ENCODE measurements around the gene RASSF5.
"Not testable (repeated sequence)": the region's sequence is repeated elsewhere in the genome, so short reads cannot be mapped to it uniquely, and the experiment has no call there.

Gene RASSF5

DNA sequence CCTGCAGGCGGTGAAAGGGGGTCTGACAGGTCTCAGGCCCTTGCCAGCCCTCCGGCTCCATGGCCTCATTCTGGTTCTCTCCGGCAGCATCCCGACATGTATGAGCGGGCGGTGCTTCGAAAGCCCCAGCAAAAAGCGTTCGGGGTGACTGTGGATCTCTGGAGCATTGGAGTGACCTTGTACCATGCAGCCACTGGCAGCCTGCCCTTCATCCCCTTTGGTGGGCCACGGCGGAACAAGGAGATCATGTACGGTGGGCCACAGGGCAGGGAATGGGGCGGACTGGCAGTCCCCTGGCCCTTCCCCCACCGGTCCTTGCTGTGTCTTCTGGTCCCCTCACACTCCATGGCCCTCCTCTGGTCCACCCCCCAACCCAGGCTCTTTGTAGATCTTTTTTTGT, 30.7 kb upstream of the RASSF5 start:
- no peak for DNase-seq

DNA sequence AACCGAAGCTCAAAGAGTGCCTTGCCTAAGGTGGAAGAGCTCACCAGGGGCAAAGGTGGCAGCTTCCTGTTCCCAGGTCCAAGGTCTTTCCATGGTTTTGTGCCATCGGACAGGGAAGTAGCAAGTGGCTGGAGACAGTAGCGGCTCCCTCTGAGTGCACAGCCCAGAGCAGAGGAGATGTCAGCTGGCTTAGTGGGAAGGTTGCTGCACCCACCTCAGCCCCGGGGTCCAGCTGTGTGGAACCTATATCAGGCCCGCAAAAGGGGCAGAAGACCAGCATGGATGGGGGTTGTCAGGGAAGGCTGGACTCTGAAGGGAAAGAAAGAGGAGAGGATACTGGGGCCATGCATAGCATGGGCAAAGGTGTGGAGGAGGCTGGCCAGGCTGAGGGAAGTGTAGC, 30.2 kb upstream of the RASSF5 start:
- DNase-seq, result no peak

DNA sequence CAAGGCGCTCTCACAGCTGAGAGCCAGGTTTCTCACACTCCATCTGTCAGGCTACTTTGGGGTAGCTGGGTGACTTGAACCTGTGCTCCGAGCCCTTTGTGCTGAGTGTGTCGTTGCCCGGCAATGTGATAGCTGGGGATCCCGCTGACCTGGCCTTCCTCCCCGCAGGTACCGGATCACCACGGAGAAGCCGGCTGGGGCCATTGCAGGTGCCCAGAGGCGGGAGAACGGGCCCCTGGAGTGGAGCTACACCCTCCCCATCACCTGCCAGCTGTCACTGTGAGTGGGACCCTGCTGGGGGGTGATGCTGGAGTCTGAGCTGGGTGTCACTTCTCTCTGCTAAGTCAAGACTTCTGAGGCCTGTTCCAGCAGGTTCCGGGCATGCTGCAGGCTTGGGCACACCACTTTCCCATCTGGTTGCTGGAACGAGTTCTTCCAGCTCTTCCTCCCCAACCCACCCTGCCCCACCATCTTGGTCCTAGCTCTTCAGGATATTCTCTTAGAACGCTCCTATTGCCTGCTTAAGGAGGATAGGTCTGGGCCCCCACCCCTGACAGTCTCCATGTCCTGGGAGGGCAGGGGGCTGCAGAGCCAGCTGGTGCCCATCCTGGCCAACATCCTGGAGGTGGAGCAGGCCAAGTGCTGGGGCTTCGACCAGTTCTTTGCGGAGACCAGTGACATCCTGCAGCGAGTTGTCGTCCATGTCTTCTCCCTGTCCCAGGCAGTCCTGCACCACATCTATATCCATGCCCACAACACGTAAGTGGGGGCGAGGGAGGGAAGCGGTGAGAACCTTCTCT, 29.6 kb upstream of the RASSF5 start:
- DNase-seq, result no peak

DNA sequence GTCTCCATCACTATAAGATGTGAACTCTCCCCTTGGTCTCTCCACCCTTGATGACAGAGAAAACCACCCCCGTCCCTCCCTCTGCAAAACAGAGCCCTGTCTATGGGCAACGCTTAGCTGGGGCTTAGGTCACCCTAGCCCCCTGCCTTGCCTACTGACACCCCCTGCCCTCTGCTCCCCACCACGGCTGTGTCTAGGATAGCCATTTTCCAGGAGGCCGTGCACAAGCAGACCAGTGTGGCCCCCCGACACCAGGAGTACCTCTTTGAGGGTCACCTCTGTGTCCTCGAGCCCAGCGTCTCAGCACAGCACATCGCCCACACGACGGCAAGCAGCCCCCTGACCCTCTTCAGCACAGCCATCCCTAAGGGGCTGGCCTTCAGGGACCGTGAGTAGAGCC, 28.6 kb upstream of the RASSF5 start:
- no peak for DNase-seq

DNA sequence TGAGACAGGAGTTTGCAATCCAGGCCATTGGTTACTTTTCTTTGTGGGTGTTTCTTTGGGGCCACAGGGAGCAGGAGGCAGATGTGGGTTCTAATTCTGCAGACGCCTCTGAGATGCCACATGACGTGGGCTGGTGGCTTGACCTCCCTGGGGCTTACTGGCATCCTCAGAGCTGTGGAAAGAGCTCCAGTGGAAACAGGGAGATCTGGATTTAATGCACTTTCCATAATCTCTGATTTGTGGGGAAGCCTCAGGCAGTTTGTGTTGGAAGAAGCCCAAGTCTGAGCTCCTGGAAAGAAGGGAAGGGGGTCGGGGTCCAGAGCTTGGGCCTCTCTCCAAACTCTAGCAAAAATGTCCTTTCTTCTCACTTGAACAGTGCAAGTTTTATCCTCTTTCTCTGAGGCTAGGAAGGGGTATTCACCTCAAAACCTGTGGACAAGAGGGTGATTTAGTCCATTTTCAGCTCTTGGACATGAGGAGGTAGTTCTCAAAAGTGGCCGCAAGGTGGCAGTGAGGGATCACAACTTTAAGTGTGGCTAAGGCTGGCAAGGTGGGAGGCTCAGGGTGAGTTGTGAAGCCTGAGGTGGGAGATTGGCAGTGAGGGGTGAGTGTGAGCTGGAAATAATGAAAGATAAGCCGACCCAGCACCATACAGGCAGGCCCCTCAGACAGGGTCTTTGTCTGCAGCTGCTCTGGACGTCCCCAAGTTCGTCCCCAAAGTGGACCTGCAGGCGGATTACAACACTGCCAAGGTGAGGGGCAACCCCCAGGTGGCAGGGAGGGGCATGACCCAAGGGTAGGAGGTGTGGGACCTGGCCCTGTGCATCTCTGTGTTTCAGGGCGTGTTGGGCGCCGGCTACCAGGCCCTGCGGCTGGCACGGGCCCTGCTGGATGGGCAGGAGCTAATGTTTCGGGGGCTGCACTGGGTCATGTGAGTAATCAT, 27.9 kb upstream of the RASSF5 start:
- DNase-seq, result peak; percentile 56

DNA sequence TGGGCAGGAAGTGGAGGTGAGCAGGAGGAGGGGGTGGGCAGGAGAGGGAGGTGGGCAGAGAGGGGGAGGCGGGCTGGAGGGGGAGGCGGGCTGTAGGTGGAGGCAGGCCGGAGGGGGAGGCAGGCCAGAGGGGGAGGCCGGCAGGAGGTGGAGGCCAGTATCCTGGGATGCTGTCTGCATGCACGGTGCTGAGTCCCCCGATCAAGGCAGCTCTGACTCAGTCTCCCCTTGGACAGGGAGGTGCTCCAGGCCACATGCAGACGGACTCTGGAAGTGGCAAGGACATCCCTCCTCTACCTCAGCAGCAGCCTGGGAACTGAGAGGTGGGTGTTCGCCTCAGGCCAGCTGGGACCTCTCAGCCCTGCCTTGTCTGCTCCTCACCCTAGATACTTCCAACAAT, 27.1 kb upstream of the RASSF5 start:
- DNase-seq, result no peak

DNA sequence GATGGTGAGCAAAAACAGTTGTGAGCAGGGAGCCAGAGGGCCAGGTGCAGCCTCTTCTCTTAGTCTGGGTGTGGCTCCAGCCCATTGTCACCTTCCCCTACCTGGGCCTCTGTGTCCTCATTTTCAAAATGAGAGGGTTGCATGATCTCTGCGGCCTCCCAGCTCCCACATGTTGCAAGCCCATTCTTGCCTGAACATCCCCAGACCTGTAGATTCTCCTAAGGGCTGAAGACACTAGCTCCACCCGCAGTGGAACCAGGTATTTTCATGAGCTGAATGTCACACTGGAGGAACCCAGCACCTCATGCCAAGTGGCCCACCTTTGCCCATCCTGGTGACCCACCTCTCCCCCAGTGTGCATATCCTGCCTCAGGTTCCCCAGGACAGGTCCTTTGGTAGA, 24.7 kb upstream of the RASSF5 start:
- DNase-seq, result no peak

DNA sequence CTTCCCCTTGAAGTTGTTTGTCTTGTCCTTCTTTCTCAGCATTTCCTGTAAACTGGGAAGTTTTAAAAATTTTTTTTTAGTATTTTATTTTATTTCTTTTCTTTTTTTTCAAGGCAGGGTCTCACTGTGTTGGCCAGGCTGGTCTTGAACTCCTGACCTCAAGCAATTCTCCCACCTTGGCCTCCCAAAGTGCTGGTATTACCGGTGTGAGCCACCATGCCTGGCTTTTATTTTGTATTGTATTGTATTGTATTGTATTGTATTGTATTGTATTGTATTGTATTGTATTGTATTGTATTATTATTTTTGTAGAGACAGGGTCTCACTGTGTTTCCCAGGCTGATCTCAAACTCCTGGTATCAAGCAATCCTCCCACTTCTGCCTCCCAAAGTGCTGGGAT, 23.5 kb upstream of the RASSF5 start:
- not testable (repeated sequence) for DNase-seq

DNA sequence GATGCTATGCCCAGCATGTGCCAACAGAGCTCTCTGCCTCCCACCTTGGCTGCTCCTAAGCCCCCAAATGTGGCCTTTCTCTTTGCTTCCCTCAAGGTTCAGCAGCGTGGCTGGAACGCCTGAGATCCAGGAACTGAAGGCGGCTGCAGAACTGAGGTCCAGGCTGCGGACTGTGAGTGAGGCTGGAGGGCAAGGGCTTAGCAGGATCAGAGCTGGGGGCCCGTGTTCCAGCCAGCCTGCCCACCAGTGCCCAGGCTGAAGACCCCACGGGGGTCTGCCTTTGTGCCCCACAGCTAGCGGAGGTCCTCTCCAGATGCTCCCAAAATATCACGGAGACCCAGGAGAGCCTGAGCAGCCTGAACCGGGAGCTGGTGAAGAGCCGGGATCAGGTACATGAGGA, 22.4 kb upstream of the RASSF5 start:
- DNase-seq, result no peak

DNA sequence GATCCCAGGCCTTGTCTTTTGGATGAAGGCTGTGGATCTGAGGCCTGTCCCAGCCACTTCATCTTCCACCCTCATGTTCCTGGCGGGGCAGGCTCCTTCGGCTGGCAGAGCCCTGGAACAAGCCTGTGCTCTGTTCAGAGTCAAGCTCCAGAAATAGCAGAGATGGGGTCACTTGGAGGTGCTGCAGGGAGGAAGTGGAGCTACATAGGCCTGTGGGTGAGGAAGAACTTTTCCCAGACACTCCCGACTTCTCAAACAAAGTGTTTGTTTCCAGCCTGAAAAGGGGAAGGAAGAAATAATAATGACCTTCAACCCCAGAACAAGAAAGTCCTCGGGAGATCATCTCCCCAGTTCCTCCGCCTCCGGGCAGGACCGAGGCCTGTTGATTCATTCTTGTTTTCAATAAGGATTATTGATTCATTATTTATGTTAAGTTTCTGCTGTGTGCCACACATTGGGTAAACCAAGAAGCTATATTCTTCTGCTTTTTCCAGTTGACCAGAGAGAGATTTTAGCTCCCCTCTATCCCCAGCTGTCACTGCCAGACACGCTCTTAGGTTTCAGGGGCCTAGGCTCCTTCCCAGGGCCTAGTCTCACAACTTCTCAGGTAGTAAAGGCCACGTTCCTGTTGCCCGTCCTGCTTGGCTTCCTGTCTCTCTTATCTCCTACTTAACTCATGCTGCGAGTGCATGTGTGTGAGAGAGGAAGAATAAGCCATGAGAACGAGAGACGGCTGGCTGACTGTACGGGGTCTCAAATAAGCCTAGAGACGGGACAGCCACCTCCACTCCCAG, 20.1 kb upstream of the RASSF5 start:
- DNase-seq, result no peak

DNA sequence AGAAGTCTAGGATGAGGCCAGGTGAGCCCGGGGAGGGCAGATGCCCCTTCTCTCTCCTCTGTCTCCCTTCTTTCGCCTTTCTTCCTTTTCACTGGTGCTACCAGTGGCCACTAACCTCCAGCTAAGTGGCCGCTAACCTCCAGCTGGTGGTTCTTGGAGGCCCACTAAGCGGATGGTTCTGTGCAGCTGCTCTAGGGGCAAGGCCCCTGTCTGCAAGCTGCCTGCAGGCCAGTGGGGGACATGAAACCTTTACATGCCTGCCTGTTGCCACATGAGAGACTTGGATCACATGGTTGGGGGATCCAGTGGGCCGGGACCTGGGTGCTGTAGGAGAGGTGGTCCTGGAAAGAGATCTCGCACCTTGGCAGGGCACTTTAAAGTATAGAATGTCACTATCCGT, 19.4 kb upstream of the RASSF5 start:
- no peak for DNase-seq

DNA sequence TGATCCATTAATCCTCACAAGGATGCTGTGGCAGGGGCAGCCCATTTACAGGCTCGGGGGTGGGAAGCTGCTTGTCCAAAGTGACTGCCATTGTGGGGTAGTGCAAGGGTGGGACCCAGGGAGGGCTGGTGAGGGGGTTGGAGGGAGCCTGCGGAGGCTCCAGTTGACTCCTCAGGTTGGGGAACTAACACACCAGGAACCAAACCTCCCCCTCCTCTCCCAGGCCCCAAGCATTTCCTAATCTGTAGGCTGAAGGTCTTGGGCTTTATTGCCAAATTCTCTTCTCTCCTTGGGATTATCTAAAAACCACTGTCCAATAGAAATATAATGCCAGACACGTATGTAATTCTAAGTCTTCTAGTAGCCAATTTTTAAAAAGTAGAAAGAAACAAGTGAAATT, 18.9 kb upstream of the RASSF5 start:
- no peak for DNase-seq

DNA sequence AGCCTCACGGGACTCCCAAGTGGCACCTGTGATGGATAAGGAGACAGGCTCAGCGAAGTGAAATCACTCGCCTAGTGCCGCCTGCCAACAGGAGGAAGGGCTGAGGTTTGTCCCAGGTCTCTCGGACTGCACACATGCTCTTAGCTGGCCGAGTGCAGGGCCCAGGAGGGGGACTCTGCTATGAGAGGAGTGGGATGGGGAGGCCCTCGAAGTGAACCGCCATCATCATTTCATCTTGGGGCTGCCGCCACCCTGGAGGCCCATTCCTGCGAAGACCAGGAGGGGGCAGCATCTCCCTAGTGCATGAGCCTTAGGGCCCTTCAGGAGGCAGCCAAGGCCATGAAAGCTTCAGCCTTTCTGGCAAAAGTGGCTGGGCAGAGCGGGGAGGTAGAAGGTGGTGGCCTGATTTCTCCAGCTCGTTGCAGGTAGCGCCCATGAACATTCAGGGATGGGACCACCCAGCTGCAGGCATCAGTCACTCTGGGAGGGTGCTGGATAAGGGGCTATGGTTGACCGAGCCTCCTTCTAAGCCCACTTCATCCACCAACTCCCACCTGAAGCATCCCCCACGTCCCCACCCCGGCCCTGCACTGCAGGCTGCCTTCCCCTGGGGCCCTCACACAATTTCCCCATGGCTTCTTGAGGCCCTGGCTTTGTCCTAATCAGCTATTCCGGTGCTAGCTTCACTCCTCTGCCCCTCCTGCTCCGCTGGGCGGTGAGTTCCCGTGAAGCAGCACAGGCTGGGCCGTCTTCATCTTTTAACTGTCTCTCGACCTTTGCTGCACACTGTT, 17.2 kb upstream of the RASSF5 start:
- DNase-seq, result peak; percentile 65

DNA sequence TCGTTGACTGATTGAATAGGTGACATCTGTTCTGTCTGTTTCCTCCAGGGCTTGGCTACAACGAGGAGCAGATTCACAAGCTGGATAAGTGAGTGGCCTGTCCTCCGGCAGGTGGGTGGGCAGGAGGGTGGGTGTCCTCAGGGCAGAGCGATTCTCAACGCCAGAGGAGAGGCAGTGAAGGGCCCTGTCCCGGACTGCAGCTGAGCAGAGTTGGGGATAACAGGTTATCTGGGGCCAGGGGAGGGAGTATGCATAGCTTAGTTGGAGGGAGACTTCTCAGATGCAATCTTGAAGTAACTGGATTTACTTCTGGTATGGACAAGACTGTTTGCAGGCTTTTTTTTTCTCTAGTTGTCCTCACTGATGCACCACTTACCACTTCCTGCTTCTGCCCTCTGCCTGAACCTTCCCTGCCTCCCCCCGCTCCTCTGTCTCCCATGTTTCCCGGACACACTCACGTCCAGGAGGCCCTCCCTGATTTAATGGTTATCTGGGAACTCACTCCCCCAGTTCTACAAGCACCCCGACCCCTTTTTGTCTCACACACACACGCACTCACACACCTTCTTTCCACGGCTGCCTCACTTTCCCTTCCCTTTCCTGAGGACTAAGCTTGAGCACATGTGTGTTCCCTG, 16.4 kb upstream of the RASSF5 start:
- DNase-seq, result no peak

DNA sequence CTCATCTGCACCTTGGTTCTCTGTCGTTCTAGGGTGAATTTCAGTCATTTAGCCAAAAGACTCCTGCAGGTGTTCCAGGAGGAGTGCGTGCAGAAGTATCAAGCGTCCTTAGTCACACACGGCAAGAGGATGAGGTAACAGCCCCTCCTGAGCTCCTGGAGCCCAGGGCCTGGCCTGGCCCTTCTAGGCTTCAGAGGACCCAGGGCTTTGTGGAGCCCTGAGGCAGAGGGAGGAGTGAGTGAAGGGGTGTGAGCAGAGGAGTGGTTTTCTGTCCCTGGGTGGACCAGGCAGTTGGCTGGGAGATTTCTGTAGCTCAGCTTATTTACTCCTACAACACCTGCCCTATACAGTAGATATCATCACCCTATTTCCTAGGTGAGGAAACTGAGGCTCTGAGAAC, 15.7 kb upstream of the RASSF5 start:
- no peak for DNase-seq

DNA sequence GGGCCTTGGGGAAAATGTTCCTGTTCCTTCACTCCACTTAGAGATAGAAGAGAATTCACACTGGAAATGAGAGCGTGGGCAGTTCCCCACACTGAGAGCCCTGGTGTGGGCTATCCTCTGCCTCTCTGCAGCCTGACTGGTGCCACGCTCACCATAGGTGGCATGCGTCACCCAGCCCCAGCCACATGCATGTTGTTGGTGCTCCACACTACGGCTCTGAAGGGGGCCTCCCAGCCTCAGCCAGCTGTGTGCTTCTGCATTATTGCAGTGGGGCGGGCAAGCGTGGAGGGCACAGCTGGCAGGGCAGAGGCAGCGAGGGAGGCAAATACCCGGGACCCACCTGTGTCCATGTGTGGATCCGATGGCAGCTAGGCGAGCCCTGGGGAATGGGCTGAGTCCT, 14.7 kb upstream of the RASSF5 start:
- DNase-seq, result no peak

DNA sequence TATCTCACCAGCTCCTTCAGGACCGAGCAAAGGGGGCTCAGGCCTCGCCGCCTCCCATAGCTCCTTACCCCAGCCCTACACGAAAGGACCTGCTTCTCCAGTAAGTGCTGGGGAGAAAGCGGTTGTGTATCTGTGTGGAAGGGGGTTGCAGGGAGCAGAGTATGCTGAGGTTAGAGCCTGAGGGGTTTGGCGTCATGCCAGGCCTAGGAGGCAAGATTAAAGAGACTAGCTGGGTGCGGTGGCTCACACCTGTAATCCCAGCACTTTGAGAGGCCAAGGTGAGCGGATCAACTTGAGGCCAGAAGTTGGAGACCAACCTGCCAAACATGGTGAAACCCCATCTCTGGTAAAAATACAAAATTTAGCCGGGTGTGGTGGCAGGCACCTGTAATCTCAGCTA, 14.1 kb upstream of the RASSF5 start:
- DNase-seq, result no peak

DNA sequence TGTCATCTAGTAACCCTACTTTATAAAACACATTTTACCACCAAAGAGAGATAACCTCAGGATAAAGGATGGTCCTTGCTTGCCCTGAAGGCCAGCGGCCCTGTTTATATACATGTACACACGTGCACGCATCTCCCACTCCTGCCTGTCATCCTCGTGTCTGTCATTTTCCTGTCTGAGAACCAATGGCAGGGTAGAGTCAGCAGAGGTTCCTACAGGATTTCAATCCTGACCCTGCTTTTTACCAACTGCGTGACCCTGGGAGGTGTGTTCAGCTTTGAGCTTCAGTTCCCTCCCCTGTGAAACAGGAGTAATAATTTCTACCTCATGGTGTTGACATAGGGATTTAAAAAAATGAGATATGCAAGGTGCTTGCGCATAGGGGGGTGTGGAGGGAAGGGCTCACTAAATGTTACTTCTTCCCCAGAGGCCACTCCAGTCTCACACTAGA, 12.3 kb upstream of the RASSF5 start:
- DNase-seq, result no peak

DNA sequence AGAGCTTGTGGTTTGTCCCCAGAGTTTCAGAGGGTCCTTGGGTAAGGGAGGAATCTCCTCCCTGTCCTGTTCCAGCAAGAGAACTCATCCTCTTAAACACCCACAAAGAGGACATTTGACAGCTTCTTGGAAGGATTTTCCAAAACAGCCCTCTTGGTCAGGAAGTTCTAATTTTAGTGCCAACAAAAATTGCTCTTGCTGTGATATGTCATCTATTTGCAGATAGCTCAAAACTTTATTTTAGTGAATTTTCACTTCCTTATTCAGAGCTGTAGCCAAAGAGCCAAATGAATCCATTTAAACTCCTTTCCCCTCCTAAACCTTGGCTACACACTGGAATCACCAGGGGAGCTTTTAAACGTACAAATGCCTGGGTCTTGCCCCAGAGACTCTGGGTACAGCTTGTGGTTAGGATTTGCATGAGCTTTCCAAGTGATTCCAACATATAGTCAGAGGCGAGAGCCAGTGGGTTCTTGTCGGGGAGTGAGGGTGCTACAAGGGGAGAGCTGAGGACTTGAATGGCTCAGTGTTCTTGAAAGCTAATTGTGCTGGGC, 11.8 kb upstream of the RASSF5 start:
- no peak for DNase-seq

DNA sequence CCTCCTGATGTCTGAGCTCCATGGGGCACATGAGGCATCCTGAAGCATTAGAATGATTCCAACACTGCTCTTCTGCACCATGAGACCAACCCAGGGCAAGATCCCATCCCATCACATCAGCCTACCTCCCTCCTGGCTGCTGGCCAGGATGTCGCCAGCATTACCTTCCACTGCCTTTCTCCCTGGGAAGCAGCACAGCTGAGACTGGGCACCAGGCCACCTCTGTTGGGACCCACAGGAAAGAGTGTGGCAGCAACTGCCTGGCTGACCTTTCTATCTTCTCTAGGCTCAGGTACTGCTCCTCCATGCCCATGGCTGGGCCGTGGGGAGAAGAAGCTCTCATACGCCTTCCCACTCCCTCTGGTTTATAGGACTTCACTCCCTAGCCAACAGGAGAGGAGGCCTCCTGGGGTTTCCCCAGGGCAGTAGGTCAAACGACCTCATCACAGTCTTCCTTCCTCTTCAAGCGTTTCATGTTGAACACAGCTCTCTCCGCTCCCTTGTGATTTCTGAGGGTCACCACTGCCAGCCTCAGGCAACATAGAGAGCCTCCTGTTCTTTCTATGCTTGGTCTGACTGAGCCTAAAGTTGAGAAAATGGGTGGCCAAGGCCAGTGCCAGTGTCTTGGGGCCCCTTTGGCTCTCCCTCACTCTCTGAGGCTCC, 11.1 kb upstream of the RASSF5 start:
- no peak for DNase-seq

DNA sequence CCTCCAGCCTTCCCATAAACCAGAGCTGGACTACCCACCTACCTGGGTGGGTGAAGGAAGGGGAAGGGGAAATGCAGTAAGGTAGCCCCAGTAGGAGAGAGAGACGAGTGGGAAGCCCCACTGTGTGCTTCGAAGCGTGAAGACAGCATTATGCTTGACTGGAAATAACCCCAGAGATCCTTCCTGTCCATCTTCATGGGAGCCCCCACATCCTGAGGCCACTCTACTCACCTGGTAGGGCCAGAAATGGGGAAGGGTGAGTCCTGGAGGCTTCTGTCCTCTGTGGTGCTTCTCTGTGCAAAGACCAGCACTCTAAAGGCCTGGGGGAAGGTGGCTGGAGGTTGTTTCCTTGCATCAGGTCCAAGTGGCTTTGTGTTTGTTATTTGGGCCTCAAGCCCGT, 10.0 kb upstream of the RASSF5 start:
- no peak for DNase-seq

Data from right kidney (tissue), 1 donor.